Measurements from ENCODE around the gene PDXDC1.
A peak's percentile ranks its signal among the peaks of the same experiment; 100 is the strongest.
"Not testable (repeated sequence)": the region's sequence is repeated elsewhere in the genome, so short reads cannot be mapped to it uniquely, and the experiment has no call there.

The PDXDC1 gene

GRCh38 chr16:15071916-15072769 lies 97.3 kb downstream of the PDXDC1 start:
- not testable (repeated sequence) for DNase-seq

- no peak for DNase-seq
Observed at GRCh38 chr16:15073101-15073500, 98.3 kb downstream of the PDXDC1 start.

- not testable (repeated sequence) for DNase-seq
Observed at GRCh38 chr16:15076161-15076560, 101.3 kb downstream of the PDXDC1 start.

GRCh38 chr16:15080883-15081282 lies 106.1 kb downstream of the PDXDC1 start:
- DNase-seq, result not testable (repeated sequence)

GRCh38 chr16:15082788-15083187 lies 108.0 kb downstream of the PDXDC1 start:
- DNase-seq, result not testable (repeated sequence)

GRCh38 chr16:15090663-15091269 lies 115.9 kb downstream of the PDXDC1 start:
- not testable (repeated sequence) for DNase-seq

GRCh38 chr16:15093571-15093954 lies 118.7 kb downstream of the PDXDC1 start:
- not testable (repeated sequence) for DNase-seq

- DNase-seq, result peak; percentile 96
Observed at GRCh38 chr16:15093955-15094827, 119.4 kb downstream of the PDXDC1 start, which contains the start of gene RRN3. TSS of gene RRN3 (minus strand) at chr16:15094272. CDS start at chr16:15094233, 39 bp downstream.

GRCh38 chr16:15096583-15096972 lies 121.8 kb downstream of the PDXDC1 start:
- not testable (repeated sequence) for DNase-seq

- DNase-seq, result not testable (repeated sequence)
Observed at GRCh38 chr16:15099366-15099909, 124.6 kb downstream of the PDXDC1 start.

GRCh38 chr16:15100372-15100987 lies 125.7 kb downstream of the PDXDC1 start:
- DNase-seq, result not testable (repeated sequence)

- DNase-seq, result not testable (repeated sequence)
Observed at GRCh38 chr16:15127641-15128425, 153.0 kb downstream of the PDXDC1 start.

GRCh38 chr16:15130256-15130932 lies 155.6 kb downstream of the PDXDC1 start:
- not testable (repeated sequence) for DNase-seq

GRCh38 chr16:15130943-15131700 lies 156.3 kb downstream of the PDXDC1 start:
- DNase-seq, result not testable (repeated sequence)

GRCh38 chr16:15132719-15133428 lies 158.0 kb downstream of the PDXDC1 start:
- DNase-seq, result not testable (repeated sequence)

- DNase-seq, result not testable (repeated sequence)
Observed at GRCh38 chr16:15133554-15133953, 158.7 kb downstream of the PDXDC1 start.

- DNase-seq, result not testable (repeated sequence)
Observed at GRCh38 chr16:15134752-15135482, 160.1 kb downstream of the PDXDC1 start.

Data from NCI-H226 (cell line).